HepG2 (cell line): ENCODE data around the gene ZNF211. TPM values are rescaled to one million over a fixed set of nuclear protein-coding genes. Genes with fewer than 3 reads are reported as not detected.

ENCODE experiments used
- ATF2 ChIP-seq: sonication (generic); formaldehyde crosslinking; IDR thresholded peaks from 2 replicates; pipeline ENCODE4 v1.4.0; 2020; ENCODE audit warnings: missing genetic modification reagents
- CREM ChIP-seq, 2 experiments: sonication (generic) in 1 of 2; formaldehyde crosslinking in 1 of 2; IDR thresholded peaks; 2 replicates each; pipeline versions ENCODE4 v1.4.0 to v1.6.1; 2016 to 2020; ENCODE audit warnings: antibody characterized with exemption in 1 of 2, mild to moderate bottlenecking in 1 of 2, missing genetic modification reagents in 1 of 2
- ESRRA ChIP-seq: sonication (generic); formaldehyde crosslinking; IDR thresholded peaks from 2 replicates; pipeline ENCODE4 v1.5.1; 2020; ENCODE audit warnings: mild to moderate bottlenecking, low read depth, missing genetic modification reagents
- ETV5 ChIP-seq: IDR thresholded peaks from 2 replicates; pipeline ENCODE4 v1.6.1; 2018; ENCODE audit warnings: missing biosample characterization, missing genetic modification reagents, inconsistent platforms, borderline replicate concordance
- ETV6 ChIP-seq: sonication (generic); formaldehyde crosslinking; conservative IDR thresholded peaks from 2 replicates; pipeline ENCODE4 v1.4.0; 2020; ENCODE audit warnings: missing genetic modification reagents
- HNF4A ChIP-seq: sonication (generic); formaldehyde crosslinking; IDR thresholded peaks from 2 replicates; pipeline ENCODE4 v1.4.0; 2020; ENCODE audit warnings: missing genetic modification reagents
- HOXA7 ChIP-seq: sonication (generic); formaldehyde crosslinking; IDR thresholded peaks from 2 replicates; pipeline ENCODE4 v1.8.1; 2022; ENCODE audit warnings: mild to moderate bottlenecking, missing genetic modification reagents, moderate library complexity
- IRF2 ChIP-seq: IDR thresholded peaks from 2 replicates; pipeline ENCODE4 v1.6.1; 2018; ENCODE audit warnings: missing genetic modification reagents, missing compliant biosample characterization
- MIER2 ChIP-seq: IDR thresholded peaks from 2 replicates; pipeline ENCODE4 v1.6.1; 2016; ENCODE audit warnings: missing biosample characterization, missing genetic modification reagents
- NCOR1 ChIP-seq: fragments of 200-600 bp; sonication (generic); IDR thresholded peaks from 2 replicates; pipeline ENCODE4 v1.7.0; 2017; ENCODE audit warnings: antibody characterized with exemption, low read length, borderline replicate concordance
- NFRKB ChIP-seq: fragments of 450-650 bp; IDR thresholded peaks from 2 replicates; pipeline ENCODE4 v1.6.1; 2017
- RCOR2 ChIP-seq: IDR thresholded peaks from 2 replicates; pipeline ENCODE4 v1.6.1; 2016; ENCODE audit warnings: missing biosample characterization, missing genetic modification reagents
- SKIL ChIP-seq: sonication (generic); formaldehyde crosslinking; IDR thresholded peaks from 2 replicates; pipeline ENCODE4 v1.8.0; 2022; ENCODE audit warnings: missing genetic modification reagents, mild to moderate bottlenecking, moderate library complexity, borderline replicate concordance
- SOX13 ChIP-seq, 3 experiments: fragments of 450-650 bp in 1 of 3; sonication (generic) in 1 of 3; formaldehyde crosslinking in 1 of 3; IDR thresholded peaks in 2 of 3; conservative IDR thresholded peaks in 1 of 3; 2 replicates each; pipeline versions ENCODE4 v1.5.0 to v1.6.1; 2016 to 2020; ENCODE audit warnings: antibody characterized with exemption in 1 of 3, mild to moderate bottlenecking in 1 of 3, missing compliant biosample characterization in 1 of 3, missing genetic modification reagents in 1 of 3, moderate library complexity in 1 of 3
- TERF1 ChIP-seq: sonication (generic); formaldehyde crosslinking; IDR thresholded peaks from 2 replicates; pipeline ENCODE4 v1.8.0; 2022; ENCODE audit warnings: mild to moderate bottlenecking, missing genetic modification reagents, moderate library complexity
- ZBTB34 ChIP-seq: sonication (generic); formaldehyde crosslinking; IDR thresholded peaks from 2 replicates; pipeline ENCODE4 v1.8.0; 2022; ENCODE audit warnings: mild to moderate bottlenecking, missing genetic modification reagents
- ZNF350 ChIP-seq: sonication (generic); formaldehyde crosslinking; IDR thresholded peaks from 2 replicates; pipeline ENCODE4 v1.4.0; 2020; ENCODE audit warnings: mild to moderate bottlenecking, low read depth, missing genetic modification reagents, borderline replicate concordance
- ZNF460 ChIP-seq: sonication (generic); formaldehyde crosslinking; IDR thresholded peaks from 2 replicates; pipeline ENCODE4 v1.5.1; 2020; ENCODE audit warnings: missing genetic modification reagents, mild to moderate bottlenecking, borderline replicate concordance
- ZNF747 ChIP-seq: sonication (generic); formaldehyde crosslinking; IDR thresholded peaks from 2 replicates; pipeline ENCODE4 v1.8.1; 2023; ENCODE audit warnings: missing genetic modification reagents, mild to moderate bottlenecking, borderline replicate concordance
- ZNF878 ChIP-seq: sonication (generic); formaldehyde crosslinking; IDR thresholded peaks from 2 replicates; pipeline ENCODE4 v1.8.1; 2023; ENCODE audit warnings: mild to moderate bottlenecking, missing genetic modification reagents, moderate library complexity
- ZNF891 ChIP-seq: sonication (generic); formaldehyde crosslinking; IDR thresholded peaks from 2 replicates; pipeline ENCODE4 v1.5.0; 2020; ENCODE audit warnings: mild to moderate bottlenecking, missing genetic modification reagents
- polyA plus RNA-seq, 8 experiments: library from polyadenylated mRNA; depleted of rRNA in 3 of 8; stranded (reverse) in 7 of 8; unstranded in 1 of 8; fragments of >200 nt; fragmentation: Illumina TruSeq in 4 of 8; extraction: Trizol in 4 of 8; gene quantifications; 2 replicates each; pipeline versions ENCODE4 v1.2.1 to v1.2.3, GENCODE V29; 2011 to 2016; ENCODE audit warnings: low read depth in 4 of 8, missing spikeins in 1 of 8, mixed read lengths in 1 of 8; ENCODE audit not compliant: insufficient read depth in 1 of 8
- total RNA-seq, 5 experiments: library from RNA; depleted of rRNA; stranded (reverse); fragments of >200 nt; fragmentation: Illumina TruSeq; extraction: Trizol; gene quantifications; 2 replicates each; pipeline ENCODE4 v1.2.3, GENCODE V29; 2016; ENCODE audit warnings: low read depth in 1 of 5
- TF ChIP-seq, protein P1 (sequence below): sonication (generic); formaldehyde crosslinking; IDR thresholded peaks from 2 replicates; pipeline ENCODE4 v1.5.0; 2020; ENCODE audit warnings: missing genetic modification reagents

The ZNF211 gene
- total and polyA plus RNA-seq, 2 of the 13 experiments (the other 11 are each of a cell fraction or from before 2014, with no cell fraction given) = 9.9 to 11.2 TPM

DNA sequence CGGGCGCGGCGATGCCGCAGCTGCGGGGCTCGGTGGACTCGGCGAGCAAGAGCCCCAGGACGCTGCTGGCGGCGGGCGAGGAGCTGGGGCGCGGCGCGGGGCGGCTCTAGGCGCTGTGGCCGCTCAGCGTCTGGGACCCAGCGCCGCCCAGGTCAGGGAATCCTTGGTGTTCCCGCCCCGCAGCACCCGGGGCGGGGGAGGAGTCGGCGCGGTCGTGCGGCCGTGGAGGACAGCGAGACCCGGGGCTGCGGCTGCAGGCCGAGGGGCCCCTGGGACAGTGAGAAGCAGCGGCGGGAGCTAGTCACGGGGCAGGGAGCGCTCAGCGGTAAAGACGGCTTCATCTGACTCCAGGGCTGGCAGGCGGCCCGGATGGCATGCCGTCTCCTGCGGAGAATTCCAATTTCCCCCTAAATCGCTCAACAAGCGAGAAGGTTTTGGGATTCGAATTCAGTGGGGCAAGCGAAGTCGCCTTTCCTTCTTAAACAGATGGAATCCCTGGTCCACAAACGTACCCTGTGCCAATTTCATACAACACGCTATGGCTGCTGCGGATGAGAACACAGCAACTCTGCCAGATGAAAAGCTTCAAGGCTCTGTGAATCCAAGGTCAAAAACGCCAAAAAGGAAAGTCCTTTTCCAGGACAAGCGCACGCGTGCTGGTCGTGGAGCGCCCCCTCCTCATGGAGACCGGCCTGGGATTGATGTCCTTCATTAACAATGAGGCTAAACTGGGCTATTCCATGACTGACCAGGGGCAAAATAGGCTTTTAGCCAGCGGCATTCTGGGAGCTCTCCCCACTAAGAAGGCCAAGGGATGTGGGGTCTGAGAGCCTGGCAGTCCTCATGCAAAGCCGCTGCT lies 31.5 kb downstream of the ZNF211 start (continued):
- no peak for TF ChIP-seq SOX13 (IDR thresholded peaks at IDR 0.05)
- TF ChIP-seq SOX13 (CRISPR knock-in tag; conservative IDR thresholded peaks at IDR 0.05 in 1 of 2, IDR thresholded peaks at IDR 0.05 in 1 of 2) = no peak
- TF ChIP-seq HOXA7 (CRISPR knock-in tag) = no peak
- no peak for TF ChIP-seq IRF2 (CRISPR knock-in tag)
- peak; percentile 55; the same call in 1 of the 2 replicates for TF ChIP-seq ZNF350
- TF ChIP-seq ZNF460 (CRISPR knock-in tag) = no peak
- TF ChIP-seq ETV5 (CRISPR knock-in tag) = no peak
- no peak for TF ChIP-seq MIER2 (CRISPR knock-in tag)
- TF ChIP-seq HNF4A (CRISPR knock-in tag) = no peak
- no peak for TF ChIP-seq CREM (IDR thresholded peaks at IDR 0.05)
- TF ChIP-seq CREM (CRISPR knock-in tag; IDR thresholded peaks at IDR 0.05) = no peak
- TF ChIP-seq ZBTB34 (CRISPR knock-in tag) = peak; percentile 62; the same call in 1 of the 2 replicates
- TF ChIP-seq, protein P1, sequence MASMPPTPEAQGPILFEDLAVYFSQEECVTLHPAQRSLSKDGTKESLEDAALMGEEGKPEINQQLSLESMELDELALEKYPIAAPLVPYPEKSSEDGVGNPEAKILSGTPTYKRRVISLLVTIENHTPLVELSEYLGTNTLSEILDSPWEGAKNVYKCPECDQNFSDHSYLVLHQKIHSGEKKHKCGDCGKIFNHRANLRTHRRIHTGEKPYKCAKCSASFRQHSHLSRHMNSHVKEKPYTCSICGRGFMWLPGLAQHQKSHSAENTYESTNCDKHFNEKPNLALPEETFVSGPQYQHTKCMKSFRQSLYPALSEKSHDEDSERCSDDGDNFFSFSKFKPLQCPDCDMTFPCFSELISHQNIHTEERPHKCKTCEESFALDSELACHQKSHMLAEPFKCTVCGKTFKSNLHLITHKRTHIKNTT = no peak
- TF ChIP-seq NCOR1 = no peak
- TF ChIP-seq ZNF747 (CRISPR knock-in tag) = no peak
- no peak for TF ChIP-seq ESRRA (CRISPR knock-in tag)
- no peak for TF ChIP-seq NFRKB
- TF ChIP-seq RCOR2 (CRISPR knock-in tag) = no peak
- no peak for TF ChIP-seq ZNF891 (CRISPR knock-in tag)
- no peak for TF ChIP-seq SKIL (CRISPR knock-in tag)
- TF ChIP-seq ZNF878 (CRISPR knock-in tag) = no peak
- TF ChIP-seq ATF2 (CRISPR knock-in tag) = 0 out of 2 replicates have a peak, but pooled peaks have one; percentile 44
- TF ChIP-seq TERF1 = no peak
- no peak for TF ChIP-seq ETV6 (CRISPR knock-in tag)
